Left renal cortex interstitium (tissue), 4 donors: ENCODE measurements around the gene POLR2F. TPM values are rescaled to one million over a fixed set of nuclear protein-coding genes. Genes with fewer than 3 reads are reported as not detected.
A peak's percentile ranks its signal among the peaks of the same experiment; 100 is the strongest.
"Not testable (repeated sequence)": the region's sequence is repeated elsewhere in the genome, so short reads cannot be mapped to it uniquely, and the experiment has no call there.

ENCODE experiments used
- DNase-seq, 4 donors: peaks; one replicate each; pipeline ENCODE4 v3.0.0-alpha.2; 2013; ENCODE audit warnings: low read depth in 4 of 4, low spot score in 2 of 4, missing footprints in 1 of 4
- polyA plus RNA-seq, 4 donors: library from polyadenylated mRNA; unstranded; fragments of 120-200 nt; gene quantifications; one replicate each; pipeline ENCODE4 v1.2.1, GENCODE V29; 2013; ENCODE audit not compliant: insufficient read length in 4 of 4

Gene POLR2F
- polyA plus RNA-seq, 4 donors, result 69.0 to 86.8 (median 73.5) TPM

- no peak for DNase-seq
Measured at GRCh38 chr22:37924386-37925065, 29.0 kb upstream of the POLR2F start.

- no peak for DNase-seq
Measured at GRCh38 chr22:37925330-37925729, 28.2 kb upstream of the POLR2F start.

- no peak for DNase-seq
Measured at GRCh38 chr22:37925767-37926166, 27.7 kb upstream of the POLR2F start.

GRCh38 chr22:37926358-37926757 is 27.1 kb upstream of the POLR2F start:
- no peak for DNase-seq

DNA sequence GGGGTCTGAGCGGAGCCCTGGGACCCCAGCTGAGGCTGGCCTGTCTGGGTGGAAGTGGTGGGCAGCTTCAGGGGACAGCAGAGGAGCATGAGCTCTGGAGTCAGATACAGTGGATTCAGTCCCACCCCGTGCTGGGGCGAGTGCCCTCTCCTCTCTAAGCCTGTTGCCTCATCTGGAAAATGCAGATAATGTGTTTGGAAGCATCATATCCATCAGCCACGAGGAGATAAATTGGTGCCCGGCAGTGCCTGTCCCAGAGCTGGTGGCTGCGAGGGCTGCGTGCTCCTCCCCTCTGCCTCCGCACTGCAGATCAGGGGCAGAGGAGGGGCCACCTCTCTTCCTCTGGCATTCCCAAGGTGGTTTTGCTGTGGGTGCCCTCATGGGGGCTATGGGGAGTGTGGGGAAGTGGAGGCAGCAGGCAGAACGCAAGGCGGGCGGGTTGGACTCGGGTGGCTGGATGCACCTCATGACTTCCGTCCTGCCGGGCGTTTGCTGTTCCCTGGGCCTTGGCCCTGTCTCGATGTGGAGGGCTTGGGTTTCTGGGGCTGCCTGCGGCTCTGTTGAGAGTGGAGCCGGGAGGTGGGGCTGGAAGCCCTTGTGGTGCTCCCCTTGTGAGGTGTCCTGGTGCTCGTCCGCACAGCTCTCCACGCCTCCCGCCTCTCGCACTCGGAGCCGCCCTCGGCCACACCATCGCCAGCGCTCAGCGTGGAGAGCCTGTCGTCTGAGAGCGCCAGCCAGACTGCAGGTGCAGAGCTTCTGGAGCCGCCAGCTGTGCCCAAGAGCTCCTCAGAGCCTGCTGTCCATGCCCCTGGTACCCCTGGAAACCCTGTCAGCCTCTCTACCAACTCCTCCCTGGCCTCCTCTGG is 26.5 kb upstream of the POLR2F start:
- DNase-seq, result no peak

DNA sequence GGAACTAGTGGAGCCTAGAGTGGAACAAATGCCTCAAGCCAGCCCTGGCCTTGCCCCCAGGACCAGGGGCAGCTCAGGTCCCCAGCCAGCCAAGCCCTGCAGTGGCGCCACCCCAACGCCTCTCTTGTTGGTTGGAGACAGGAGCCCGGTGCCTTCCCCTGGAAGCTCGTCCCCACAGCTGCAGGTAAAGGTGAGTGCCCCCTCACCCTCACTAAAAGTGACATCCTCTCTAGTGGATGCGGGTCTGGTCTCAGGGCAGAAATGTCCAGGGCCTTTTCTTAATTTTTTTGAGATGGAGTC is 25.9 kb upstream of the POLR2F start:
- no peak for DNase-seq

GRCh38 chr22:37929390-37929789 is 24.1 kb upstream of the POLR2F start:
- DNase-seq, result no peak

- no peak for DNase-seq
Measured at GRCh38 chr22:37930270-37930951, 23.1 kb upstream of the POLR2F start.

DNA sequence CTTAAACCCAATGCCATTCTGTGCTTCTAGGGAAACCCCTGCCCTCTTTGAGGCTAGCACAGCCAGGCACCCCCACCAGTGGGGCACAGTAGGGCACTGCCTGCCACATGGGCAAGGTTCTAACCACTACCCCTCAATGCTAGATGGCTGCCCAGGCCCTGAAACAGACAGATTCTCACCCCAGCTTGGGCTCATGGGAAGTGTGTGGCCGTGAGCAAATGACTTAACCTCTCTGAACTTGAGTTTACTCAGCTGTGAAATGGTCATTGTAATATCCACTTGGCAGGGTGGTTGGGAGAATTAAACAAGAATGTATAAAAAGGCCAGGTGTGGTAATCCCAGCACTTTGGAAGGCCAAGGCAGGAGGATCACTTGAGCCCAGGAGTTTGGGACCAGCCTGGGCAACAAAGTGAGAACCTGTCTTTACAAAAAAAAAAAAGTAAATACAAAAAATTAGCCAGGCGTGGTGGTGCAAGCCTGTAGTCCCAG is 22.5 kb upstream of the POLR2F start:
- no peak for DNase-seq

- DNase-seq, result no peak
Measured at GRCh38 chr22:37931893-37932389, 21.6 kb upstream of the POLR2F start.

GRCh38 chr22:37932401-37932800 is 21.1 kb upstream of the POLR2F start:
- DNase-seq, result no peak

- DNase-seq, result no peak
Measured at GRCh38 chr22:37932821-37933578, 20.5 kb upstream of the POLR2F start.

- peak in 2 of 4 donors; percentile 60 to 76 for DNase-seq
Measured at GRCh38 chr22:37933711-37934376, 19.7 kb upstream of the POLR2F start.

- no peak for DNase-seq
Measured at GRCh38 chr22:37940698-37941376, 12.7 kb upstream of the POLR2F start.

- DNase-seq, result no peak
Measured at GRCh38 chr22:37942133-37942532, 11.4 kb upstream of the POLR2F start.

DNA sequence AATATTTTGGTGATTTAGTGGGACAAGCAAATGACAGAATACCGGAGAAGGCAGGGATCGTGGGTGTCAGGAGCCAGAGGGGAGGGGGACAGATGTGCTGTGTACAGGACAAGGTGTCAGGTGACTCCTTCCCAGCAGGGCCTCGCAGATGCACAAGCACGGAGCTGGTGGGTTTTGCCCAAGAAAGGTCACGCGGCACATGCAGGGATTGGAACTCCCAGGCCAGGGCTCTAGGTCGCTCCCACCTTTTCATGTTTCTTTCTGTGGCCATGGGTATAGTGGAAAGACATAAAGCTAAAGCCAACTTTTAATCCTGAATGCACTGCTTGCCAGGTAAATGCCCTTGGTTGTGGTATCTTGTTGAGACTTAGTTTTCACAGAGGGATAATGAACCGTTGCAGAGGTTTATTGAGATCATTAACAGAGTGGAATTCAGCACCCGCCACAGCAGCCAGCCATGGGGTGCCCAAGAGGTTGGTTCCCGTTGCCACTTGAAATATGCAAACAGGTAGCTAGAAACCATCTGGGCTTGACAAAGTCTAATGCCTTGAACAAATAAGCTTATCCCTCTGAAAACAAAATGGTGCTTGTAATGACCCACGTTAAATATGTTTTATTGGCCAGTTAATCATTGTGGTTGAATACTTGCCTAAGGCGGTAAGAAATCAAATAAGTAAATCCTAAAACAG is 10.2 kb upstream of the POLR2F start:
- no peak for DNase-seq

GRCh38 chr22:37943825-37944198 is 9.7 kb upstream of the POLR2F start:
- DNase-seq, result no peak

- not testable (repeated sequence) for DNase-seq
Measured at GRCh38 chr22:37944423-37944822, 9.1 kb upstream of the POLR2F start.
